MM.1S (cell line): Measurements from ENCODE around the gene DEFB110.

Experiments
- DNase-seq: peaks from one replicate; pipeline ENCODE4 v3.0.0-alpha.2; 2015
- H2AFZ ChIP-seq: fragments of 300-600 bp; sonication (generic); 2 replicates; pipeline ENCODE4 v1.6.0; 2016; ENCODE audit warnings: antibody characterized with exemption, low read length
- H3F3A ChIP-seq: fragments of 300-600 bp; sonication (generic); 2 replicates; pipeline ENCODE4 v1.6.1; 2016; ENCODE audit warnings: mild to moderate bottlenecking, antibody characterized with exemption, low read length, moderate library complexity, mixed read lengths; ENCODE audit not compliant: insufficient read depth
- H3K27ac ChIP-seq: fragments of 300-600 bp; sonication (generic); 2 replicates; pipeline ENCODE4 v1.5.1; 2016; ENCODE audit warnings: mild to moderate bottlenecking, low read length
- H3K27me3 ChIP-seq: fragments of 300-600 bp; sonication (generic); replicated peaks from 2 replicates; pipeline ENCODE4 v1.6.0; 2016; ENCODE audit warnings: low read length; ENCODE audit not compliant: insufficient read depth
- H3K36me3 ChIP-seq: fragments of 300-600 bp; sonication (generic); replicated peaks from 2 replicates; pipeline ENCODE4 v1.6.1; 2016; ENCODE audit warnings: mild to moderate bottlenecking, low read length, mixed read lengths; ENCODE audit not compliant: insufficient read depth
- H3K4me1 ChIP-seq: fragments of 300-600 bp; sonication (generic); 2 replicates; pipeline ENCODE4 v1.6.1; 2016; ENCODE audit warnings: low read length, mixed read lengths
- H3K4me2 ChIP-seq: fragments of 300-600 bp; sonication (generic); 2 replicates; pipeline ENCODE4 v1.6.0; 2016; ENCODE audit warnings: low read depth, low read length
- H3K4me3 ChIP-seq: fragments of 300-600 bp; sonication (generic); 2 replicates; pipeline ENCODE4 v1.5.1; 2016; ENCODE audit warnings: low read length, mixed read lengths
- H3K79me2 ChIP-seq: fragments of 300-600 bp; sonication (generic); 2 replicates; pipeline ENCODE4 v1.6.1; 2016; ENCODE audit warnings: mixed run types, low read length, mixed read lengths
- H3K9ac ChIP-seq: fragments of 300-600 bp; sonication (generic); 2 replicates; pipeline ENCODE4 v1.6.1; 2016; ENCODE audit warnings: low read length, mixed read lengths
- H3K9me2 ChIP-seq: fragments of 300-600 bp; sonication (generic); replicated peaks from 2 replicates; pipeline ENCODE4 v1.6.1; 2016; ENCODE audit warnings: mild to moderate bottlenecking, low read length, mixed read lengths; ENCODE audit not compliant: insufficient read depth
- H3K9me3 ChIP-seq: fragments of 300-600 bp; sonication (generic); replicated peaks from 2 replicates; pipeline ENCODE4 v1.6.1; 2016; ENCODE audit warnings: mild to moderate bottlenecking, low read length, mixed read lengths; ENCODE audit not compliant: insufficient read depth
- H4K20me1 ChIP-seq: fragments of 300-600 bp; sonication (generic); 2 replicates; pipeline ENCODE4 v1.6.1; 2016; ENCODE audit warnings: mild to moderate bottlenecking, low read length, moderate library complexity, mixed read lengths; ENCODE audit not compliant: insufficient read depth
- CTCF ChIP-seq: fragments of 300-600 bp; sonication (generic); IDR thresholded peaks from 2 replicates; pipeline ENCODE4 v1.5.1; 2016; ENCODE audit warnings: antibody characterized with exemption, low read length, mixed read lengths
- EZH2 ChIP-seq: fragments of 300-600 bp; sonication (generic); optimal IDR thresholded peaks from 2 replicates; pipeline ENCODE3; 2017; ENCODE audit warnings: low read depth, mild to moderate bottlenecking, antibody characterized with exemption, low read length, mixed read lengths
- EZH2phosphoT487 ChIP-seq: fragments of 300-600 bp; sonication (generic); IDR thresholded peaks from 2 replicates; pipeline ENCODE4 v1.6.1; 2018; ENCODE audit warnings: antibody characterized with exemption, low read length

DEFB110 gene

DNA sequence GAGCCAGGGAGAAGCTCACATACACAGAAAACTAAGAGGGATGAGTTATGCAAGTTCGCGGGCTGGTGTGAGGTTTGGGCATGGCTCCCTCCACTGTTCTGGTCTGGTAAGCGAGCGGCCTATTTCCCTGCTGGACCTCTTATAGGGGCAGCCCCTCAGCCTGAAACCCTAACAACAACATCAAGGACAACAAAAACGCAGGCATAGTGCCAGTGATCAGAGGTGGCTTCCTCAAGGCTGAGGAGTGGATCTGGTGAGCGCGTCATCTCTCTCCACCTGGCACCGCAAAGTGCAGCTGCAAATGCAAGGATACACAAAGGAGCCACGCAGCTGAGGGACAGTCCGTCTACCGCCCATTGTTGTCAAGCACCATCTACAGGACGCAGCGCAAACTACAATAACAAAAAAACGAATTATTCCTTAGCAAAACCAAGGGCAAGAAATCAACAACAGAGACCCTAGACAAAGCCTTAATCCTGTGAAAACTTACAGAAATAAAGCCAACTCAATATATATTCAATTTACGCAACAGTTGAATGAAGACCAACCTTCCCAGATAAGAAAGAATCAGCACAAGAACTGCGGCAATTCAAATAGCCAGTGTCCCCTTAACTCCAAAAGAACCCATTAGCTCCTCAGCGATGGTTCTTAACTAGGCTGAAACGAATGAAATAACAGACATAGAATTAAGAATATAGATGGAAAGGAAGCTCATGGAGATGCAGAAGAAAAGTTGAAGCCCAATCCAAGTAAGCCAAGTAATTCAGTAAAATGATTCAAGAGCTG is 9.2 kb upstream of the DEFB110 start:
- Histone ChIP-seq H4K20me1 (no peaks in the 10 kb centered on the region), H3K9me3 (no peaks in the 10 kb centered on the region), H2AFZ (no peak overlapping the region), H3K4me3 (no peak overlapping the region), H3K27ac (no peak overlapping the region), H3K27me3 (no peaks in the 10 kb centered on the region), H3K4me2 (no peak overlapping the region), H3K9ac (no peak overlapping the region), H3F3A (no peaks in the 10 kb centered on the region), H3K36me3 (no peaks in the 10 kb centered on the region), H3K79me2 (no peaks in the 10 kb centered on the region), H3K4me1 (no peaks in the 10 kb centered on the region), H3K9me2 (no peaks in the 10 kb centered on the region)
- TF ChIP-seq EZH2phosphoT487 (no peak), CTCF (peak; percentile 19; the same call in 1 of the 2 replicates), EZH2 (no peak)
- no peak for DNase-seq

- Histone ChIP-seq H3K36me3 (no peaks in the 10 kb centered on the region), H3F3A (no peaks in the 10 kb centered on the region), H2AFZ (no peak overlapping the region), H3K9me3 (no peaks in the 10 kb centered on the region), H3K9me2 (no peaks in the 10 kb centered on the region), H3K4me1 (no peaks in the 10 kb centered on the region), H3K4me2 (no peak overlapping the region), H3K79me2 (no peaks in the 10 kb centered on the region), H3K27me3 (no peaks in the 10 kb centered on the region), H3K4me3 (no peak overlapping the region), H3K9ac (no peak overlapping the region), H4K20me1 (no peaks in the 10 kb centered on the region), H3K27ac (no peak overlapping the region)
- no peak for DNase-seq
- TF ChIP-seq EZH2 (no peak), EZH2phosphoT487 (no peak), CTCF (no peak)
These were observed 8.6 kb upstream of the DEFB110 start for GRCh38 chr6:50030350-50030749.

DNA sequence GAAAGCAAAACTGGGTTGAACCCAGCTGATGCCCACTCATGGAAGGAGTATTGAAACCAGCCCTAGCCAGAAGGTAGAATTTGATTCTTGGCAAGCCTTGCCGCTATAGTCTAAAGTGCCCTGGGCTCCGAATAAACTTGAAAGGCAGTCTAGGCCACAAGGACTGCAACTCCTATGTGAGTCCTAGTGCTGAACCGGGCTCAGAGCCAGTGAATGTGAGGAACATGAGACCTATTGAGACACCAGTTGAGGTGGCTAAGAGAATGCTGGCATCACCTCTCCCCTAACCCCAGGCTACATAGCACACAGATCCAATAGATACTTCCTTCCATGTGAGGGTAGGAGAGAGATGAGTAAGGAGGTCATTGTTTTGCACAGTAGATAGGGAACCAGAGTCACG is 3.5 kb upstream of the DEFB110 start:
- Histone ChIP-seq H2AFZ (no peak overlapping the region), H3K27ac (no peak overlapping the region), H3K4me2 (no peak overlapping the region), H3K36me3 (no peaks in the 10 kb centered on the region), H4K20me1 (no peaks in the 10 kb centered on the region), H3K4me3 (no peak overlapping the region), H3K4me1 (no peaks in the 10 kb centered on the region), H3K9me3 (no peaks in the 10 kb centered on the region), H3K79me2 (no peaks in the 10 kb centered on the region), H3K9ac (no peak overlapping the region), H3F3A (no peaks in the 10 kb centered on the region), H3K9me2 (no peaks in the 10 kb centered on the region), H3K27me3 (no peaks in the 10 kb centered on the region)
- DNase-seq = no peak
- TF ChIP-seq EZH2 (no peak), EZH2phosphoT487 (no peak), CTCF (no peak)
